RCC 7860 (cell line): ENCODE data around the gene PRDM2.

Experiments
- DNase-seq: peaks from one replicate; pipeline ENCODE4 v3.0.0-alpha.2; 2015; ENCODE audit warnings: low spot score
- FAIRE-seq: peaks from 2 replicates; lab custom pipeline; 2012; peaks lifted over from hg19 to GRCh38; lab: Jason Lieb, UNC

Gene PRDM2

GRCh38 chr1:13830170-13830569, 130.2 kb downstream of the PRDM2 start:
- DNase-seq (no peak), FAIRE-seq (no peak)

GRCh38 chr1:13830616-13831280, 130.8 kb downstream of the PRDM2 start:
- DNase-seq: no peak
- no peak for FAIRE-seq

GRCh38 chr1:13832100-13832499, 132.1 kb downstream of the PRDM2 start:
- no peak for FAIRE-seq
- DNase-seq: no peak

- no peak for FAIRE-seq
- DNase-seq: no peak
These were observed 132.5 kb downstream of the PRDM2 start for GRCh38 chr1:13832536-13832935.

GRCh38 chr1:13836136-13836535, 136.1 kb downstream of the PRDM2 start:
- FAIRE-seq: no peak

GRCh38 chr1:13836631-13837030, 136.6 kb downstream of the PRDM2 start:
- DNase-seq (no peak), FAIRE-seq (no peak)

More at GRCh38 chr1:13836136-13836535, 136.1 kb downstream of the PRDM2 start:
- DNase-seq: no peak

GRCh38 chr1:13838236-13838635, 138.2 kb downstream of the PRDM2 start:
- no peak for FAIRE-seq
- DNase-seq: no peak

- FAIRE-seq (no peak), DNase-seq (no peak)
These were observed 142.5 kb downstream of the PRDM2 start for GRCh38 chr1:13842497-13842896.

- no peak for FAIRE-seq
- no peak for DNase-seq
These were observed 151.7 kb downstream of the PRDM2 start for GRCh38 chr1:13851726-13852125.

GRCh38 chr1:13855554-13855953, 155.6 kb downstream of the PRDM2 start:
- DNase-seq (no peak), FAIRE-seq (no peak)

- DNase-seq (no peak), FAIRE-seq (no peak)
These were observed 160.0 kb downstream of the PRDM2 start for GRCh38 chr1:13860031-13860430.

GRCh38 chr1:13864760-13865159, 164.8 kb downstream of the PRDM2 start:
- DNase-seq (no peak), FAIRE-seq (no peak)

- FAIRE-seq: no peak
These were observed 165.9 kb downstream of the PRDM2 start for GRCh38 chr1:13865851-13866250.

GRCh38 chr1:13867603-13868002, 167.6 kb downstream of the PRDM2 start:
- DNase-seq (no peak), FAIRE-seq (no peak)

More at GRCh38 chr1:13865851-13866250, 165.9 kb downstream of the PRDM2 start:
- DNase-seq: no peak

GRCh38 chr1:13869172-13869797, 169.3 kb downstream of the PRDM2 start:
- no peak for DNase-seq
- no peak for FAIRE-seq

GRCh38 chr1:13871413-13871812, 171.4 kb downstream of the PRDM2 start:
- DNase-seq (no peak), FAIRE-seq (no peak)

- no peak for DNase-seq
- no peak for FAIRE-seq
These were observed 171.9 kb downstream of the PRDM2 start for GRCh38 chr1:13871886-13872285.

- FAIRE-seq (no peak), DNase-seq (no peak)
These were observed 173.0 kb downstream of the PRDM2 start for GRCh38 chr1:13873032-13873431.
